Glomerular endothelial cell (primary cell): ENCODE results near the gene MAPK6. TPM values are rescaled to one million over a fixed set of nuclear protein-coding genes. Genes with fewer than 3 reads are reported as not detected.

Source experiments
- DNase-seq: peaks from one replicate; pipeline ENCODE4 v3.0.0-alpha.2; 2011; ENCODE audit warnings: low read depth, low spot score; ENCODE audit errors: extremely low read depth
- total RNA-seq: library from RNA; depleted of rRNA; stranded (reverse); fragments of >200 nt; gene quantifications from 2 replicates; pipeline ENCODE4 v1.2.3, GENCODE V29; 2015

Gene MAPK6
- total RNA-seq, 1 donor from 2014 or later = 37.0 TPM

GRCh38 chr15:52010633-52011595 lies 8.1 kb upstream of the MAPK6 start:
- DNase-seq = no peak

- no peak for DNase-seq
Measured at GRCh38 chr15:52011711-52012144, 7.3 kb upstream of the MAPK6 start.

DNA sequence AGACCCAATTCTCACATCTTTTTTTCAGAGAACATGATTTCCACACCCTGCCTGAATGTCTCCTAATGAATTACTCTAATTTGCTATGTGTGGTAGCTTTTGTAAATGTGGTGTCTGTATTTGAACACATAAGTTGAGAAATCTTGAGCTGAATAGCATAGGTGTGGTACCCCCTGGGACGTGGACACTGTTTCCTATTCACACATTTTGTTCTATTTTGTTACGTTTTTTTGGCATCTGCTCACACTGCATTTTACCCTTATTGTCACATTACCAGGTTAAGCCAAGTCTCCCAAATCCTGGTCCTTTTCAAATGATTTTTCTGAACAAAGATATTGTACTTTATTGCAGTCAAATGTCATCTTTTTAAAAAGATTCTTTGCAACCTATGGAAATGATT lies 6.8 kb upstream of the MAPK6 start:
- no peak for DNase-seq

DNA sequence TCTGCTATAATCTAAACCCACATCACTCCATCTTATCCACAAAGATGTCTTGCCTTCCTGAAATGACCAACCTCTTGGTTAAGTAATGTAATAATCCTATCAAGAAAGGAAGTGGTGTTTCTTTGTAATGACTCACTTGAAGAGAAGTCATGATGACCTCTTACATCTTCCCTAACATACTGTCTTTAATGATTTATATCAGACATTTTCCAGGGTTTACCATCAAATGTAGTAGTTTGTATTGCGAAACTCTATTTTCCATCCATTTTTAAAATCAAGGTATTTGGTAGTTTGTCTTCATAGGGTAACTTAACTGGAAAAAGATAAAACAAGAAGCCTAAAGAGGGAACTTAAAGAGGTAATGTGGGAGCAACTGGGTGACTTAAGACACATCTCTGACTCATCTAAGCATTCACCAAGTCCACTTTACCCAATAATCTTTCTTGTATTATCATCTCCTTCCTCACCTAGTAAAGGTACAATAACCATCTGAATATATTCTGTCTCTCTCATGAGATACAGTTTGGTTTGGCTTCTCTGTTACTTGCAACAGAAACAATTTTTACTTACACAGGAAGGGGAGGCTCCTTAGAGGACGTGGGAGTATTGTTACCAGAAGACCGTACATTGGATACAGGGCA lies 5.7 kb upstream of the MAPK6 start:
- DNase-seq = no peak

GRCh38 chr15:52014616-52015015 lies 4.4 kb upstream of the MAPK6 start:
- DNase-seq = no peak

DNA sequence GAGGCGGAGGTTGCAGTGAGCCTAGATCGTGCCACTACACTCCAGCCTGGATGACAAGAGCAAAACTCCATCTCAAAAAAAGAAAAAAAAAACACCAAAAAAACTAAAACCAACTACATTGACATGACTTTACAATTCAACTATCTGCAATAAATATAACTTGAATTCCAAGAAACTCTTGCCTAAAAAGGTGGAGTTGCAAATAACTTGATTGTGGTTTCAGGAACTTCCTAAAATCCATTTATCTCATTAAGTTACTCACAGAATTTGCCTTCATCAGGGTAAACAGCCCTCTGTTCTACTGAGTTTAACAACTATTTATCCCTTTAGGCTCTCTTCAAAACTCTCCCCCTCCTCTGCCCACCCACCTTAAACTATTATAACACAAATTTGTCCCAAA lies 2.7 kb upstream of the MAPK6 start:
- no peak for DNase-seq

- no peak for DNase-seq
Measured at GRCh38 chr15:52018244-52018643, 775 bp upstream of the MAPK6 start.

DNA sequence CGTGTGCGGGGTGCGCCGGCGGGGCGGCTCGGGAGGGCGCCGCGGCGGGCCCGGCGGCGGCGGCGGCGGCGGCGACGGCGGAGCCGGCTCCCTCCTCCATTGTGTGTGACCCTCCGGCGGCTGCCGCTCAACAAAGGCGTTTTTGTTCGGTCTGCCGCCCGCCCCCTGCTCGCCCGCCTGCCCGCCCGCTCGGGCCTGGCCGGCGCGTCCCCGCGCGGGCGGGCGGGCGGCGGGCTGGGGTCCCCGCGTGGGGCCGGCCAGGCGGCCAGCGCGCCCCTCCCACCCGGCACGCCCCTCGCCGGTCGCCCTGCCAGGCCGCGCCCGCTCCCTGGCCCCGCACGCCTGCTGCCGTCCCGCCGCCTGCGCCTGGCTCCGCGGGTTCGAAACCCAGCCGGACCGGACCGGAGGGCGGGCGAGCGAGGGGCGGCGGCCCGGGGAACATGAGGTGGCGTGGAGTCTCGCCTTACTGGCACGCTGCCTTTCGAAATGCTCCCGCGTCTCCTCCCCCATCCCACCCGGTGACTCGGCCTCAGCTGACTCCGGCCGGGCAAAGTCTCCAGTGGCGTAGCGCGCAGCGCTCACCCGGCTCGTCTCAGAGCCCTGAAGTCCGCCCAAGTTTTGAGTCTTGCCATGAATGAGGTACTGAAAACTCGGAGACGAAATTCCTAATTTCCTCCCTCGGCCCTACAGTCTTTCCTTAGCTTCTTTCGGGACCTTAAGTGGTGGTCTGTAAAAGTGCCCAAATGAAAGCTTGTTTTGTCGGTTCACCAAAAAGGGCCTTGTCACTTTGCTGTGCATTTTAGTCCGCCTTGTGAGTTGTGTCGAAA lies 588 bp downstream of the MAPK6 start:
- no peak for DNase-seq

DNA sequence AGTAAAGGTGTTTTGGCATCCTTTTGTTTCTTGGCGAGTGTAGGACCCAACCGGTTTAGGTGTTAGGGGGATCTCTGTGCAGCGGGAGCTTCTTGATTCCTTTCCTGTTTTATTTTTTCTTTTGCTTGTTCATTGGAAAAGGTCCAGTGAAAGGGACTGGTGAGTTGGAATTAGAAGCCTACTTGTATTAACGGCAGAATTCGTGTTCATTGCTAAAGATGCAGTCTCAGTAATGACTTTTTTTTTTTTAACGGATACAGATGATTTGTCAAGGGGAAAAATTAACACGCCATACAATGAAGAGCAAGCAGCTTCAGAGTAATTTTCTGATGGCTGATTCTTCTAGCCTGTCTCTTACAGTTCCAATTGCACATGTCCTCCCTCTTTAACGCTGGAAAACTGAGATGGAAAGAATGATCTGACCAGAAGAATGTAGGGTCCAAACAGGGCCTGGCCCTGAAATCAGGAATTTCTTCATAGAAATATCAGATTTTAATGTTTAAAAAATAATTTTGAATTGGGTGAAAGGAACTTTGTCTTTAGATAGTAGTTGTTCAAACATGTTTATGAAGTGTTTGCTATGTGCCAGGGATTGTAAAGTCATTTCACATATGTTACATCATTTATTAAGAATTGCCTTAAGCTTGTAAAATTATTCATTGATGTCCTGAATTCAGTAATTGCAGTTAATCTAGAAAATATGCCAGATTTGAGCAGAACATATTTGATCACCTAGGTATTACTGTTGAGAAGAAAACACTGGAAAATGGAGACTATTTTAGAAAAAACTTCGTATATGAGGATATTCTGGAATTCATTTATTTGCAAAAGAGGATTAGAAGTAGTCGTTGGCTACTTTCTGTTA lies 1.4 kb downstream of the MAPK6 start:
- DNase-seq = no peak

DNA sequence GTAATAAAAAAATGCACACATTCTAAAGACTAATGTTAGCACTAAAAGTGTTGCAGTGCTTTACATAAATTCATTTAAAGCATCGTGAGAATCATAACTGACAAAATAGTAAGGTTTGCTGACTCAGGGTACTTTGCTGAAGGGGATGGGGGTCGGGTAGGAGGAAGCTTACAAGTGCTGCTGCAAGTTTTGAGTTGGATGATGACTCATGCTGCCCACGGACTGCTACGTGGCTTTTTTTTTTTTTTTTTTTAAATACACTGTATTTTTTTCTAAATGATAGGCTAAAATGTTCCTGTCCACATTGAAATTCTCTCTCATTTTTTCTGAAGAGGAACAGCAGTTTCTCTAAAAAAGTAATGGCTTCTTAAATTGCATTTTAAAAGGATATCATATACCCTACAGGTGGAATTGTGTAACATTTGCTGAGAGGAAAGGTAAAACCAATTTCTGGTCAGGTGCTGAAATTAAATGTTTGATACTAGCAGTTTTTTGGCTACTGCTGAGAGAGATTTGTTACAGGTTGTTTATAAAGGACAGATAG lies 2.2 kb downstream of the MAPK6 start:
- no peak for DNase-seq

GRCh38 chr15:52021892-52022540 lies 3.0 kb downstream of the MAPK6 start:
- no peak for DNase-seq

- DNase-seq = no peak
Measured at GRCh38 chr15:52023169-52023922, 4.3 kb downstream of the MAPK6 start.

DNA sequence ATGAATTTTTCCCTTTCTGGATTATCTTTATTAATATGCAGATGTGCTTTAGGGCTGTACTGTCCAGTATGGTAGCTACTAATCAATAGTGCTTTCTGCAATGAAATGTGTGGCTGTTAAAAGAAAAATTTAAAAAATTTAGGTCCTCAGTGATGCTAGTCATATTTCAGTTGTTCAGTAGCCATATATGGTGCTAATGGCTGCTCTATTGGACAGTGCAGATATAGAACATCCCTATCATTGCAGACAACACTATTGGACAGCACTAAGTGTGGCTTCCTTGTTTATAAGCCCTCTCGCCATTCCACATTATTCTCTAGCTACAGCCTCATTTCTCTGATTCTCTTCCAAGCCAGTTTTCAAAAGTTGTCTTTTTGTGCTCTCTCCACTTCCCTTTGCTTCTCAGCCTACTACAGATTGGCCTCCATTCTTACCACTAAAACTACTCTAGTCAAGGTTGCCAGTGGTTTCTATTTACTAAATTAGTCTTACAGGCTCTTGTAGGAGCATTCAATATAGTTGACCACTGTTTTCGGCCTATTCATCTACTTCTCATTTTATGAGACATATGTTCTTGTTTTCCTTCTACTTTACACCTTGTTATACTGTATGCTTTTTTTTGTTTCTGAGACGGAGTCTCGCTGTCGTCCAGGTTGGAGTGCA lies 9.5 kb downstream of the MAPK6 start:
- no peak for DNase-seq

DNA sequence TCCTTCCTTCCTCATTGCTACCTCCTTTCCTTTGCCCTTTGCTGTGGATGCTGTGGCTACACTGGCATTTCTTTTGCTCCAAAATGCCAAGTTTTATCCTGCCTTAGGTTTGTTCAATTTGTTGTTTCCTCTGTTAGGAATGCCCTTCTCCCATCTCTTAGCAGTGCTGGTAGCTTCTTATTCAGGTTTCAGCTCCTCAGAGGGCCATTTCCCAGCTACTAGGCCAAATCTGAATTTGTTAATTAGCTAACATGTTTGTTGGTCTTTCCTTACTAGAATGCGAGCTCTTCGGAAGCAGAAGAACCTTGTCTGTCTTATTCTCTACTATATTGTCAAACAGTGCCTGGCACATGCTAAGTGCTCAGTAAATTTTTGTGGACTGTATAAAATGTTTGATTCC lies 11.0 kb downstream of the MAPK6 start:
- no peak for DNase-seq

DNA sequence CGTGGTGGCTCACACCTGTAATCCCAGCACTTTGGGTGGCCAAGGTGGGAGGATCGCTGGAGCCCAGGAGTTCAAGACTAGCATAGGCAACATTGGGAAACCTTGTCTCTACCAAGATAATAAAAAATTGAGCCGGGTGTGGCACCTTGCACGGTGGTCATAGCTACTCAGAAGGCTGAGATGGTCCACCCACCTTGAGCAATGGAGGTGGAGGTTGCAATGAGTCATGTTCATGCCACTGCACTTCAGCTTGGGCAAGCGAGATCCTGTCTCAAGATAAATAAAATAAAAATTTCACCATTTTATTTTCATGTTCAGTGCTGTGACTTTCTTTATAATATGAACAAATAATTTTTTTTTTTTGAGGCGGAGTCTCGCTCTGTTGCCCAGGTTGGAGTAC lies 12.5 kb downstream of the MAPK6 start:
- DNase-seq = no peak

DNA sequence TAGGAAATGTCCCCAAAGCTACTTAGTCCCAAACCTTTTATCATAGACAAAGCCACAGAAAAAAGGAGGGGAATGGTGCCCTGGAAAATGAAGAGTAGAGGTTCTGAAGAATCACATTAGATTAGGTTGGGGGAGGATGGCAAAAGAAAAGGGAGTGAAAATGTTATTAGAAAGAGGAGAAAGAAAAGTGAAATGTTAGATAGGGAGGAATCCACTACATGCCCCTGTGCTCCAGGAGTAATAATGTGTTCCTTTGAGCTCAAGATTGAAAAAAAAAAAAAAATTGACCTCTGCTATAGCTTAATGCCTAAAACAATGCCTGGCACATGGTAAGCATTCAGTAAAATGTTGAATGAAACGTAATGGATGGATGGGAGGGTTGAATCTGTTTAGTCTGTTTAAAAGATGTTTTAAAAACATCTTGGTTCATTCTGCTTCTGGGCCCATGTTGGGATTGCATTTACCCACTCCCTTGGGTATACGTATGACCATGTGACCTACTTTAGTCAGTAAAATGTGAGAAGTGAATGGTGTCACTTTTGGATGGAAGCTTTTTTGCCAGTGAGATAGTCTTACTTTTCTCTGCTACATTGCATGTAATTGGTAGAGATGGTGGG lies 19.0 kb downstream of the MAPK6 start:
- no peak for DNase-seq

- no peak for DNase-seq
Measured at GRCh38 chr15:52039925-52040781, 21.1 kb downstream of the MAPK6 start.
